Mesenchymal stem cell (in vitro differentiated cells and primary cell): ENCODE measurements around the gene FAH. TPM values are rescaled to one million over a fixed set of nuclear protein-coding genes. Genes with fewer than 3 reads are reported as not detected.

Experiments used
- DNase-seq: peaks from one replicate; pipeline ENCODE4 v3.0.0-alpha.2; 2013
- H2AFZ ChIP-seq: one replicate; pipeline ENCODE4 v1.6.1; 2013; ENCODE audit warnings: low read depth, mild to moderate bottlenecking, control low read depth, inconsistent platforms, low read length, moderate library complexity
- H2AK5ac ChIP-seq: 2 replicates; pipeline ENCODE4 v1.6.1; 2013; ENCODE audit warnings: low read length, moderate library complexity, mild to moderate bottlenecking, inconsistent platforms; ENCODE audit not compliant: severe bottlenecking
- H2BK120ac ChIP-seq: one replicate; pipeline ENCODE4 v1.6.1; 2013; ENCODE audit warnings: low read depth, mild to moderate bottlenecking, inconsistent platforms, low read length, moderate library complexity
- H2BK12ac ChIP-seq, 2 experiments: one replicate each; pipeline ENCODE4 v1.6.1; 2013; ENCODE audit warnings: inconsistent platforms in 2 of 2, low read length in 2 of 2, mild to moderate bottlenecking in 2 of 2, moderate library complexity in 2 of 2, control low read depth in 1 of 2
- H2BK15ac ChIP-seq: one replicate; pipeline ENCODE4 v1.6.1; 2013; ENCODE audit warnings: mild to moderate bottlenecking, low read depth, inconsistent platforms; ENCODE audit not compliant: poor library complexity, severe bottlenecking
- H2BK5ac ChIP-seq: 2 replicates; pipeline ENCODE4 v1.6.1; 2013; ENCODE audit warnings: low read depth, mild to moderate bottlenecking, low read length, control low read depth, inconsistent platforms; ENCODE audit not compliant: poor library complexity, severe bottlenecking
- H3K14ac ChIP-seq, 2 experiments: one replicate each; pipeline ENCODE4 v1.6.1; 2013; ENCODE audit warnings: inconsistent platforms in 2 of 2, low read length in 2 of 2, control low read depth in 1 of 2, mild to moderate bottlenecking in 1 of 2, moderate library complexity in 1 of 2
- H3K18ac ChIP-seq, 2 experiments: one replicate each; pipeline ENCODE4 v1.6.1; 2013; ENCODE audit warnings: inconsistent platforms in 2 of 2, low read length in 2 of 2, control low read depth in 1 of 2, low read depth in 1 of 2, mild to moderate bottlenecking in 1 of 2
- H3K23ac ChIP-seq, 2 experiments: one replicate each; pipeline ENCODE4 v1.6.1; 2013; ENCODE audit warnings: inconsistent platforms in 2 of 2, low read length in 2 of 2, mild to moderate bottlenecking in 2 of 2, moderate library complexity in 2 of 2, control low read depth in 1 of 2
- H3K27ac ChIP-seq: 2 replicates; pipeline ENCODE4 v1.5.1; 2013; ENCODE audit warnings: mild to moderate bottlenecking, moderate library complexity, low read length, control low read depth, inconsistent platforms; ENCODE audit not compliant: poor library complexity, severe bottlenecking
- H3K27me3 ChIP-seq, 2 experiments: 2 replicates each; pipeline versions ENCODE4 v1.6.1 to v1.7.0; 2013; ENCODE audit warnings: low read length in 2 of 2, mild to moderate bottlenecking in 2 of 2, moderate library complexity in 2 of 2, control low read depth in 1 of 2, inconsistent platforms in 1 of 2; ENCODE audit not compliant: control insufficient read depth in 1 of 2, insufficient read depth in 1 of 2
- H3K36me3 ChIP-seq, 2 experiments: 2 replicates each; pipeline versions ENCODE4 v1.6.1 to v1.7.0; 2013; ENCODE audit warnings: low read length in 2 of 2, control low read depth in 1 of 2, inconsistent platforms in 1 of 2, low read depth in 1 of 2, mild to moderate bottlenecking in 1 of 2; ENCODE audit not compliant: insufficient read depth in 2 of 2, control insufficient read depth in 1 of 2
- H3K4ac ChIP-seq, 2 experiments: one replicate each; pipeline ENCODE4 v1.6.1; 2013; ENCODE audit warnings: inconsistent platforms in 2 of 2, low read length in 2 of 2, mild to moderate bottlenecking in 2 of 2, moderate library complexity in 2 of 2, control low read depth in 1 of 2, low read depth in 1 of 2
- H3K4me1 ChIP-seq: 2 replicates; pipeline ENCODE4 v1.6.1; 2013; ENCODE audit warnings: low read depth, low read length, control low read depth; ENCODE audit not compliant: control insufficient read depth, insufficient read depth
- H3K4me2 ChIP-seq: 2 replicates; pipeline ENCODE4 v1.6.1; 2013; ENCODE audit warnings: low read length, mild to moderate bottlenecking, inconsistent platforms; ENCODE audit not compliant: poor library complexity, severe bottlenecking
- H3K4me3 ChIP-seq, 2 experiments: 2 replicates each; pipeline versions ENCODE4 v1.5.1 to v1.7.0; 2013; ENCODE audit warnings: low read length in 2 of 2, mild to moderate bottlenecking in 2 of 2, control low read depth in 1 of 2, low read depth in 1 of 2; ENCODE audit not compliant: insufficient read depth in 1 of 2
- H3K79me1 ChIP-seq: replicated peaks from 2 replicates; pipeline ENCODE4 v1.6.1; 2013; ENCODE audit warnings: mild to moderate bottlenecking, control low read depth, low read length, inconsistent platforms; ENCODE audit not compliant: poor library complexity, severe bottlenecking
- H3K9ac ChIP-seq: 2 replicates; pipeline ENCODE4 v1.7.0; 2013; ENCODE audit warnings: mild to moderate bottlenecking, low read length, moderate library complexity
- H3K9me3 ChIP-seq: 2 replicates; pipeline ENCODE4 v1.7.0; 2013; ENCODE audit warnings: mild to moderate bottlenecking, low read length; ENCODE audit not compliant: control insufficient read depth
- H4K8ac ChIP-seq: one replicate; pipeline ENCODE4 v1.6.1; 2013; ENCODE audit warnings: inconsistent platforms, mild to moderate bottlenecking, low read length, moderate library complexity
- H4K91ac ChIP-seq: one replicate; pipeline ENCODE4 v1.6.1; 2013; ENCODE audit warnings: mild to moderate bottlenecking, low read length, inconsistent platforms
- WGBS: methylation state at CpG from one replicate; pipeline ENCODE4 v1.1.7; 2013; ENCODE audit warnings: mixed read lengths; 5-methylcytosine and 5-hydroxymethylcytosine counted together
- polyA plus RNA-seq, 2 experiments: library from polyadenylated mRNA; stranded (reverse); fragments of 200-250 nt; gene quantifications; one replicate each; pipeline ENCODE4 v1.2.3, GENCODE V29; 2013

FAH gene
- 41.7 TPM for polyA plus RNA-seq (2013, experiment 1 of 2)
- 41.9 TPM for polyA plus RNA-seq (2013, experiment 2 of 2)

GRCh38 chr15:80152896-80153876 is at the start of gene FAH:
Gene FAH (plus strand): TSS chr15:80152999. CDS start chr15:80153055, 56 bp downstream.
- Histone ChIP-seq H2AFZ (peak within 1 kb of the TSS; percentile 72), H2BK12ac (peak within 1 kb of the TSS; percentile 90), H3K27ac (peak within 1 kb of the TSS; percentile 91), H3K36me3 (peaks cover 4 to 5% of the 10 kb centered on the region in 2 experiments), H4K8ac (peak within 1 kb of the TSS; percentile 76), H3K14ac (peak within 1 kb of the TSS in 1 of 2 experiments; percentile 95), H3K9ac (peak within 1 kb of the TSS; percentile 89), H3K4me3 (peak within 1 kb of the TSS; percentile 79 to 92), H3K79me1 (peaks cover 33% of the 10 kb centered on the region), H3K4me2 (peak within 1 kb of the TSS; percentile 86), H4K91ac (peak within 1 kb of the TSS; percentile 76), H3K18ac (peak within 1 kb of the TSS; percentile 85 to 93), H2BK120ac (peak within 1 kb of the TSS; percentile 50), H3K23ac (peak within 1 kb of the TSS in 1 of 2 experiments; percentile 57), H2BK15ac (peak within 1 kb of the TSS; percentile 31), H3K9me3 (no peaks in the 10 kb centered on the region), H2BK5ac (peak within 1 kb of the TSS; percentile 59), H3K4ac (peak within 1 kb of the TSS; percentile 32 to 69), H3K27me3 (no peaks in the 10 kb centered on the region), H2AK5ac (peak within 1 kb of the TSS; percentile 72), H3K4me1 (peaks cover 12% of the 10 kb centered on the region)
- peak; percentile 85 for DNase-seq
- WGBS = 4% methylated on average over 41 of the region's 45 CpGs

- peaks cover 0 to 9% of the 10 kb centered on the region in 2 experiments for H3K36me3 ChIP-seq
- no peak overlapping the region for H3K4me3 ChIP-seq
- no peak overlapping the region for H2BK15ac ChIP-seq
- no peaks in the 10 kb centered on the region for H3K4me1 ChIP-seq
- no peak overlapping the region for H2BK120ac ChIP-seq
- DNase-seq = no peak
- H3K27me3 ChIP-seq = no peaks in the 10 kb centered on the region
- H3K27ac ChIP-seq = no peak overlapping the region
- no peak overlapping the region for H2AK5ac ChIP-seq
- H3K79me1 ChIP-seq = peaks cover 13% of the 10 kb centered on the region
- H3K4ac ChIP-seq = no peak overlapping the region
- no peak overlapping the region for H3K18ac ChIP-seq
- no peak overlapping the region for H2BK12ac ChIP-seq
- H2BK5ac ChIP-seq = no peak overlapping the region
- WGBS = 100% methylated on average over 1 of the region's 3 CpGs
- H4K8ac ChIP-seq = no peak overlapping the region
- no peak overlapping the region for H3K9ac ChIP-seq
- H2AFZ ChIP-seq = no peak overlapping the region
- H3K9me3 ChIP-seq = no peaks in the 10 kb centered on the region
- no peak overlapping the region for H3K23ac ChIP-seq
- no peak overlapping the region for H3K14ac ChIP-seq
- no peak overlapping the region for H4K91ac ChIP-seq
- no peak overlapping the region for H3K4me2 ChIP-seq
These were observed 47.6 kb upstream of the FAH start for GRCh38 chr15:80105193-80105592.

- no peak overlapping the region for H3K9ac ChIP-seq
- H2BK120ac ChIP-seq = no peak overlapping the region
- no CpG with 5 or more reads among the region's 1 CpG for WGBS
- no peak overlapping the region for H3K27ac ChIP-seq
- H3K36me3 ChIP-seq = peaks cover 0 to 9% of the 10 kb centered on the region in 2 experiments
- no peak overlapping the region for H4K8ac ChIP-seq
- no peaks in the 10 kb centered on the region for H3K9me3 ChIP-seq
- H3K4me2 ChIP-seq = no peak overlapping the region
- H3K4me1 ChIP-seq = no peaks in the 10 kb centered on the region
- H3K79me1 ChIP-seq = peaks cover 13% of the 10 kb centered on the region
- H2AK5ac ChIP-seq = no peak overlapping the region
- no peak overlapping the region for H2BK12ac ChIP-seq
- H2AFZ ChIP-seq = no peak overlapping the region
- no peak overlapping the region for H3K18ac ChIP-seq
- no peak overlapping the region for H2BK5ac ChIP-seq
- no peak overlapping the region for H3K14ac ChIP-seq
- no peak overlapping the region for H3K23ac ChIP-seq
- DNase-seq = peak; percentile 73
- no peaks in the 10 kb centered on the region for H3K27me3 ChIP-seq
- H3K4ac ChIP-seq = no peak overlapping the region
- no peak overlapping the region for H2BK15ac ChIP-seq
- H3K4me3 ChIP-seq = no peak overlapping the region
- no peak overlapping the region for H4K91ac ChIP-seq
These were observed 47.2 kb upstream of the FAH start for GRCh38 chr15:80105595-80105994.

- H2AFZ ChIP-seq = no peak overlapping the region
- 94% methylated on average over 2 of the region's 4 CpGs for WGBS
- H3K4me2 ChIP-seq = no peak overlapping the region
- H2AK5ac ChIP-seq = no peak overlapping the region
- H3K27me3 ChIP-seq = no peaks in the 10 kb centered on the region
- H3K9ac ChIP-seq = no peak overlapping the region
- H3K4me1 ChIP-seq = no peaks in the 10 kb centered on the region
- no peak overlapping the region for H2BK12ac ChIP-seq
- H3K18ac ChIP-seq = no peak overlapping the region
- H3K36me3 ChIP-seq = peaks cover 0 to 9% of the 10 kb centered on the region in 2 experiments
- no peak overlapping the region for H3K4me3 ChIP-seq
- H2BK5ac ChIP-seq = no peak overlapping the region
- peak; percentile 43 for DNase-seq
- no peak overlapping the region for H3K4ac ChIP-seq
- H2BK120ac ChIP-seq = no peak overlapping the region
- no peak overlapping the region for H4K91ac ChIP-seq
- no peak overlapping the region for H3K23ac ChIP-seq
- no peak overlapping the region for H3K27ac ChIP-seq
- H2BK15ac ChIP-seq = no peak overlapping the region
- no peak overlapping the region for H4K8ac ChIP-seq
- H3K14ac ChIP-seq = no peak overlapping the region
- H3K9me3 ChIP-seq = no peaks in the 10 kb centered on the region
- peaks cover 13% of the 10 kb centered on the region for H3K79me1 ChIP-seq
These were observed 46.7 kb upstream of the FAH start for GRCh38 chr15:80106051-80106450.
